ENCODE results near the gene TRERF1. TPM values are rescaled to one million over a fixed set of nuclear protein-coding genes. Genes with fewer than 3 reads are reported as not detected.
A peak's percentile ranks its signal among the peaks of the same experiment; 100 is the strongest.

Gene TRERF1
- total RNA-seq (3.1 and 5.1 TPM in 2 replicates), polyA plus RNA-seq (3.2 and 5.2 TPM in 2 replicates)

- H3K79me2 ChIP-seq: peaks cover 44% of the 10 kb centered on the region
- TF ChIP-seq EZH2phosphoT487 (IDR thresholded peaks at IDR 0.05; ENCODE audit: low read depth, severe bottlenecking, unreplicated experiment) (no peak), EZH2 (IDR thresholded peaks at IDR 0.05; ENCODE audit: borderline replicate concordance) (no peak), CTCF (IDR thresholded peaks at IDR 0.05; ENCODE audit: poor library complexity) (no peak)
Observed at GRCh38 chr6:42451333-42452170, at the start of gene TRERF1. Gene TRERF1, minus strand, starts transcription at chr6:42451926. Its CDS starts 182,336 bp downstream, at chr6:42269590.

GRCh38 chr6:42498473-42499128, 46.9 kb upstream of the TRERF1 start:
- H3K27me3 ChIP-seq: no peaks in the 10 kb centered on the region
- TF ChIP-seq EZH2phosphoT487 (IDR thresholded peaks at IDR 0.05; ENCODE audit: low read depth, severe bottlenecking, unreplicated experiment) (no peak), CTCF (IDR thresholded peaks at IDR 0.05; ENCODE audit: poor library complexity) (no peak)
- H4K20me1 ChIP-seq (ENCODE audit: insufficient read depth, poor library complexity, severe bottlenecking): no peaks in the 10 kb centered on the region
- peaks cover 8% of the 10 kb centered on the region for H3K9me3 ChIP-seq (ENCODE audit: low read depth)
- peak; percentile 26 for DNase-seq (ENCODE audit: low spot score)
- H3K27ac ChIP-seq: no peak overlapping the region
- 85% methylated on average over 7 of the region's 7 CpGs for WGBS (ENCODE audit: low lambda C conversion rate, missing lambda C conversion rate)
- no peaks in the 10 kb centered on the region for H3K79me2 ChIP-seq
- no peaks in the 10 kb centered on the region for H3K9me2 ChIP-seq (replicated peaks; ENCODE audit: insufficient read depth)
- no peak overlapping the region for H3K4me3 ChIP-seq
- no peaks in the 10 kb centered on the region for H3K4me1 ChIP-seq (ENCODE audit: insufficient read depth)
- H3K4me2 ChIP-seq: no peak overlapping the region
- H3K36me3 ChIP-seq (replicated peaks; ENCODE audit: insufficient read depth, low read depth): no peaks in the 10 kb centered on the region
- no peak overlapping the region for H2AFZ ChIP-seq

More at GRCh38 chr6:42451333-42452170, at the start of gene TRERF1:
- H3K4me3 ChIP-seq: peak within 1 kb of the TSS; percentile 91
- peak within 1 kb of the TSS; percentile 84 for H2AFZ ChIP-seq
- no peaks in the 10 kb centered on the region for H3K36me3 ChIP-seq (replicated peaks; ENCODE audit: insufficient read depth, low read depth)
- peak within 1 kb of the TSS; percentile 88 for H3K4me2 ChIP-seq
- H3K9me2 ChIP-seq (replicated peaks; ENCODE audit: insufficient read depth): no peaks in the 10 kb centered on the region
- H4K20me1 ChIP-seq (ENCODE audit: insufficient read depth, poor library complexity, severe bottlenecking): no peaks in the 10 kb centered on the region
- H3K27me3 ChIP-seq: no peaks in the 10 kb centered on the region
- WGBS (ENCODE audit: low lambda C conversion rate, missing lambda C conversion rate): 0% methylated on average over 10 of the region's 36 CpGs
- no peaks in the 10 kb centered on the region for H3K9me3 ChIP-seq (ENCODE audit: low read depth)
- H3K4me1 ChIP-seq (ENCODE audit: insufficient read depth): peaks cover 14% of the 10 kb centered on the region
- DNase-seq (ENCODE audit: low spot score): peak; percentile 77
- peak within 1 kb of the TSS; percentile 97 for H3K27ac ChIP-seq

- Histone ChIP-seq H3K4me1 (ENCODE audit: insufficient read depth) (no peaks in the 10 kb centered on the region), H3K27ac (no peak overlapping the region), H3K79me2 (no peaks in the 10 kb centered on the region), H2AFZ (no peak overlapping the region), H3K36me3 (replicated peaks; ENCODE audit: insufficient read depth, low read depth) (no peaks in the 10 kb centered on the region), H4K20me1 (ENCODE audit: insufficient read depth, poor library complexity, severe bottlenecking) (no peaks in the 10 kb centered on the region), H3K9me3 (ENCODE audit: low read depth) (no peaks in the 10 kb centered on the region), H3K9me2 (replicated peaks; ENCODE audit: insufficient read depth) (no peaks in the 10 kb centered on the region), H3K4me3 (no peak overlapping the region), H3K27me3 (no peaks in the 10 kb centered on the region), H3K4me2 (no peak overlapping the region)
- no peak for TF ChIP-seq EZH2phosphoT487 (IDR thresholded peaks at IDR 0.05; ENCODE audit: low read depth, severe bottlenecking, unreplicated experiment)
- no peak for DNase-seq (ENCODE audit: low spot score)
- WGBS (ENCODE audit: low lambda C conversion rate, missing lambda C conversion rate): 92% methylated on average over 14 of the region's 14 CpGs
Observed at GRCh38 chr6:42493914-42494539, 42.3 kb upstream of the TRERF1 start.
